KG1 (cell line): ENCODE measurements around the gene ABLIM2.

ENCODE experiments used
- DNase-seq: peaks from one replicate; lab custom pipeline; 2025; lab: John Stamatoyannopoulos, UW

Gene ABLIM2

DNA sequence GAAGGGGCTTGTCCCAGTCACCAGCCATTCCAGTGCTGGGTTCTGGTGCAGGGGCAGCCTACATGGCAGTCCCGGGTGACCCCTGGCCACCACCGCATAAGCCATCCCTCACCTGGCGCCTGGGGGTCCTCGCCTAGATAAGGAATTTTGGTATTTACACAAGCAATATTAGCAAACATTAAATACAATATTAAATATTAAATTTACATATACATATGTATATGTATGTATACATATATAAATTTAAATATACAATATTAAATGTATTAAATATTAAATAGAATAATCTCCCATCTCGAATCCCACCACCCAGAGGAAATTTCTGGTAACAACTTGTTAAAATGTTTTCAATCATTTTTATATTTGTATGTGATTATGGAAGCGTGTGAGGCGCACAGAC, 114.4 kb downstream of the ABLIM2 start:
- no peak for DNase-seq

DNA sequence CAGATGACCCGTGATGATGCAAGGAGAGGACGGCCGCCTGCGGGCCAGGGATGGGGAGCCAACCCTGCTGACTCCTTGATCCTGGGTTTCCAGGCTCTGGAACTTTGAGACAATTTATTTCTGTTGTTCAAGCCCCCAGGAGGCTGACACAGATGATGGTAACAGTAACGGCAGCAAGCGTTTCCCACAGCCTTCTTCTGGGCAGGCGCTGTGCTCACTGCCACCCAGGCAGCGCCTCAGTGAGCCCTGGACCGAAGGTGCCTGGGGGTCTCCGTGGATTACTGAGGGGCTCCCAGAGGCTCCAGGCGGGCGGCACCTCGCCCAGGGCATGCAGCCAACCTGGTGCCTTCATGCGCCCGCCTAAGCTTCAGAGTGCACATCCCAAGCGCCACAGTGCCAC, 115.0 kb downstream of the ABLIM2 start:
- DNase-seq: no peak

DNA sequence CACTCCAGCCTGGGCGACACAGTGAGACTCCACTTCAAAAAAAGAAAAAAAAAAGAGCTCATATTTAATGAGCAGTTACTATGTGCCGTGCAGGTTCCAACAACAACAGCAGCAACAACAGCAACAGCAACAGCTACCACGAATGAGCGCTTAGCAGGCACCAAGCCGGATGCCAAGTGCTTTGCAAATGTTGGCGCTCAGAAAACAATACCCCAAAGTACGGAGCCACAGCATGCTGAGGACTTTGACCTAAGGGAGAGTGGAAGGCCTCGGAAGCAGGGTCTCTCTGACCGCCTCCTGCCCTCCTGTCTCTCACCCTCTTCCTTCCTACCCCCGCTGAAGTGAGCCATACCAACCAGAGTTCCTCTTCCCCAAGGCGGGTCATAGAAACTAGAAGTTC, 116.7 kb downstream of the ABLIM2 start:
- no peak for DNase-seq

DNA sequence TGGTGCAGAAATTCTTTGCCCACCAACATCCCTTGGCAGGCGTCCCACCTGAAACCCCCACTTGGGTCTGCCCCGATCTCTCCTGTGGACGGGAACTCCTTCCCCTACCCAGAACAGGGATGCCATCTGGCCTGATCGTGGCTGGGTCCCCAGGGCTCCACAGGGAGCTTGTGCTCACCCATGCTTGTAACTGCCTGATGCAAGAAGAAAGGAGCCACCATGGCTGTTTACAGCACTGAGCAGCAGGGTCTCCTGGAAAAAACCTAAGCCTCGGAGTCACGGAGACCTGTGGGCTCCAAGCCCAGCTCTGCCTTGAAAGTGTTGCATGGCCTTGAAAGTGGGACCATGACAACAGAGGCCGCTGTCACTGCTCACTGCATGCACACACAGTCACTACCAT, 117.4 kb downstream of the ABLIM2 start:
- DNase-seq: no peak

DNA sequence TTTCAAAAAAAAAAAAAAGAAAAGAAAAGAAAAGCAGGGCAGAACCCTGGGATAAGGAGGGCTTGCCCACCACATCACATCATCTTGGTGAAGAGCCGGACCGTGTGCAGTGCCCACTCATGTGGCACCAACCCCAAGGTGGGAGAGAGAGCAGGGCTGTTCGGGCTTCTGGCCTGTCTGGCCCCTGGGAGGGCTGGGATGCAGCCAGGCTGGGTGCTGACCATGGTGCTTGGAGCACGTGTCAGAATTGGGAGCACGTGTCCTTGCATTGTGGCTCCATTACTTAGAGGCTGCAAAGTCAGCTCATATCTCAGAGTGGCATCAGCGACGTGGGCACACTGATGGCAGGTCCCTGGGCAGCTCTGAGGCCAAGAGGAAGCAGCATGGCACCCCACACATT, 118.0 kb downstream of the ABLIM2 start:
- no peak for DNase-seq

DNA sequence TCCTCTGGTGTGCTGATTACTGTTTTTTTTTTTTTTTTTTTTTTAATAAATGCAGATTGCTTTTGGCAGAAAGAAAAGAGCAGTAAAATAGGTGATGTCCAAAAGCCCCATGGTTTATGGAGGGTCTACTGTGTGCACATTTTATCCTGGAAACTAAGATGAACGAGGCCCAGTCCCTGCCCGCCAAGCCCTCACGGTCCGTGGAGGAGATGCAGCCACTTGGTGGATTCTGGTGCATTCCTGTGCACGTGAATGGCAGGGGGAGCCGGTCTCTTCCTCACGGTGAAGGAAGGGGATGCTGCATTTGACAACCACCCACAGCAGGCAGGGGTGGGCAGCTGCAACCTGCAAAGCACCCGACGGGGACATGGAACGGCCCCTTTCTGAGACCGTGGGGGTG, 118.8 kb downstream of the ABLIM2 start:
- DNase-seq: no peak

DNA sequence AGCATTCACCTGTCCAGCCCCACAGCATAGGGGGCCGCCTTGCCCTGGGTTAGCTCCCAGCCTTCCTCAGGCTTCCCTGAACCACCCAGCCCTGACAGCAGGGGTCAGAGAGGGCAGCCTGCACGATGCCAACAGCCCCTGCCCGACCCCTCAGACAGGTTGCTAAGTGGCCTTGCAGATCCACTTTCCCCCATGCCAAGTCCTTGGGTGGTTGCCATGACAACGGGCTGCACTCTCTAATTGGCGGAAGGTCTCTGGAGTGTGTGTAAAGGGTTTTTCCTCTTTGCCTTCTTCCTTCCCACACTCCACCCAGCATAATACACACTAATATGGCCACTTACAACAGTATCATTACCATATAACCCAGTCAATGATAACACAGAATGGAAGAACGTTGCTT, 119.3 kb downstream of the ABLIM2 start:
- DNase-seq: no peak

DNA sequence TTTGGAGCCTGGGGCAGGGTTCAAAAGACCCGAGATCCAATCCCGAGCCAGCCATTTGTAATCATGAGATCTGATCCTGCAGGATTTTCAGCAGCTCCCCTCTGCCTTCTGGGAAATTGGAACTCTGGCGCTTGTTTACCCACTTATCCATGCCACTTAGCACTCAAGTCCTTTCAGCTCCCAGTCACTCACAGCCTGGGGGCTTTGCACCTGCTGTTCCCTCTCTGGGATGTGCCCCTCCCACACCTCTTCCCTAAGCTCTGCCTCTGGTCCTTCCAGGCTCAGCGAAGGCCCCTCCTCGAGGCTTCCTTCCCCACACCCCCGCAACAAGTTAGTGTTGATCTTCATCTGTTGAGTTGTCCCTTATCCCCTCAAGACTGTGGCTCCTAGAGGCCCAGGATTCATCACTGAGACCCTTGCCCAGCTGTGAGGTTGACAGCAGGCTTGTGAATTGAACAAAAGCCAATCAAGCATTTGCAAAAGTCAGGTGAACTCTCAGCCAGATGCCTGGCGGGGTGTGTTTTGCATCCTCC, 119.8 kb downstream of the ABLIM2 start:
- no peak for DNase-seq

DNA sequence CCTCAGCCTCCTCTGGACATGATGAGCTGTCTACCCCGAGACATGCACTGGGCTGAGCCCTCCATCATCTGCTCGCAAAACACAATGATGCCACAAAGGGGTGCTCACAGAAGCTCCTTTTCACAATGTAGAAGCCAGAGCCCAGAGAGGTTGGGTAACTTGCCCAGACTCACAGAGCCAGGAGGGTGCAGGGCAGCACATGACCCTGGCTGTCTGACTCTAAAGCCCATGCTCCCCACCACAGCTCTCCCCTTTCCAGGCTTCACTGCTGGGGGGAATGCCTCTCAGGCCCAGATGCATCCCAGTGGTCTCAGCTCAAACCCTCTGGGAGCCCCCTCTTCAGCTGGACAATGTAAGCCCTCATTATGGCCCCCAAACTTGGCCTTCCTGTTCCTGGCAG, 120.5 kb downstream of the ABLIM2 start:
- DNase-seq: no peak

DNA sequence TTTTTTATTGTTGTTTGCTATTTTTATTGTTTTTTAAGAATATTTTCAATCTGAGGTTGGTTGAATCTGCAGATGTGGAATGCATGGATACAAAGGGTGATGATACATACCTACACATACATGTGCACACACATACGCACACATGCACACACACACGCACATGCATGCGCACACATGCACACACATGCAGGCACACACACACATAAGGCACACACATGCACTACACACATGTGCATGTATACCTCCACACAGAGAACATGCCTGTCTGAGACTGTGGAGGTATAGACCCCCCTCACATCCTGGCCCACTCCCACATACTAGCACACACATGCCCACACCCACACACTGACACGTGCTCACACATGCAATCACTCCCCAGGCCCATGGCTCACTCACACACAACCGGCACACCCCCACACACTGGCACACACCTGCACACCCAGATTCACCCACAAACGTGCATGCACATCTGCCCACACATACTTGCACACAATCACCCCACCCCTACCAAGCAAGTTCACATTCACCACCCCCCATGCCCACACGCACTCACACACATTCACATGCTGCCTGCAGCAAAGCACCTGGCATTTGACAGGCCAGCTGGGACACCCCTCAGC, 121.4 kb downstream of the ABLIM2 start:
- DNase-seq: no peak

DNA sequence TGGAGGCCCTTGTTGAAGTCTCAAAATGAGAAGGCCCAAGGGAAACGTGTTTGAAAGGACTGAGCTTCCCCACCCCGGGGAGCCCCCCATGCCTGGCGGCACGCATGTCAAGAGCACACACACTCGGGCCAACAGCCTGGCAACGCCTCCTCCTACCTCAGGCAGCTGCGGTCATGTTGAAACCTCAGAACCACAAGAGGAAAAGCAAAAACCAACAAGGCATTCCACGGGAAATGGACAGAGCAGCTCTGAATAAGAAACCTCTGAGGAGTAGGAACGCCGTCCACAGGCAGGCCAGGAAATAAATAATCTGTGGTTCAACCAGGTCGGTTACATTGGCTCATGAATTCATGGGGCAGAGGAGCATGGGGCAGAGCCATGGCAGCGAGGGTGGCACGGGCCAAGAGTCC, 123.2 kb downstream of the ABLIM2 start:
- no peak for DNase-seq

DNA sequence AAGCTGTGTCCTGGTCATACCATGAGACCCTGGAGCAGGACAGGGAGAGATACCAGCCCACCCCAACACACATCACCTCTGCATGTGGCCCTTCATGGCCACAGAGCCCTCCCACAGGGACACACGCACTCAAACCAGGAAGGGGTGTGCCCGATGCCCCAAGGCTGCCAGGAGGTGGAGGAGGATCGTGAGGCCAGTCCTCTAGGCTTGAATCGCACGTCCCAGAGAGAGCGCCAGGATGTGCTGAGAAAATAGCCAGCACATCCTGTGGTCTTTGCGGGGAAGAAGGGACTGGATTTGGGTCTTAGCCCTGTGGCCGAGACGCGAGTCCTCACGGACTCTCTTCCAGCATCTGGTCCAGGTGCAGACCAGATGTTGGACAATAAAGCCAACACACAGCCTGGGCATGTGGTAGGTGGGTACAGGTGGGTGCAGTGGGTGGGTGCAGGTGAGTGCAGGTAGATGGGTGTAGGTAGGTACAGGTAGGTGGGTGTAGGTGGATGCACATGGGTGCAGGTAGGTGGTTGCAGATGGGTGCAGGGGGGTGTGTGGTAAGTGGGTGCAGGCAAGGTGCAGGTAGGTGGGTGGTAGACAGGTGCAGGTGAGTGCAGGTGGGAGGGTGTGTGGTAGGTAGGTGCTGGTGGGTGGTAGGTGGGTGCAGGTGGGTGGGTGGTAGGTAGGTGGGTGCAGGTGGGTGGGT, 124.6 kb downstream of the ABLIM2 start:
- no peak for DNase-seq

DNA sequence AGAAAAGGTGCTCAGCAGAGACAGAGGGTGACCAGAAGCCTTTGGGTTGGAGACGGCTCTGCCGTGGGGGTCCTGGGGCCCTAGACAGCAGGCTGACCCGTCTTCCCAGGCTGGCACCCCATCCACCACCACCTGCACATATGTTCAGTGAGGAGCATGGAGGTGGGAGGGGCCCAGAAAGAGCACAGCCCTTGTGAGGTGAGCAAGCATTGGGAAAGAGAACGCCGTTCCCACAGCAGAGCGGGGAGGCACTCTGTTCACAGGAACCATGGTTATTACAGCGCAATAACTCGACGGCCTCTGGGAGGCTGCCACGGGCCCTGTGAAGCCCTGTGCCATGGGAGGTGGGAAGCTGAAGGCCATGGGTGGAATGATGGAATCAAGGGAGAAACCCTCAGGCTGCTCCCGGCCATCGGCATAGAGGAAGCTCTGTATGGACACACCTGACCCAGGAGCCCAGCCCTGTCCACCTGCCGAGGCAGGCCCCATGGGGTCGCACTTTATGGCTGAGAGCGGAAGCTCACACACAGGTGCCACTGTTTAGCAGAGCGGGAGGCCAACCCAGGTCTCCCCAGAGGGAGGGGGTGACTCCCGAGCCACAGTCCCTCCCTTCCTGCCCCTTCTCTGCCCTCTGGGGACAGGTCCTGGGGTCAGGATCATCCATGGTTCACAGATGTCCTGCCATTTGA, 125.4 kb downstream of the ABLIM2 start:
- DNase-seq: no peak

DNA sequence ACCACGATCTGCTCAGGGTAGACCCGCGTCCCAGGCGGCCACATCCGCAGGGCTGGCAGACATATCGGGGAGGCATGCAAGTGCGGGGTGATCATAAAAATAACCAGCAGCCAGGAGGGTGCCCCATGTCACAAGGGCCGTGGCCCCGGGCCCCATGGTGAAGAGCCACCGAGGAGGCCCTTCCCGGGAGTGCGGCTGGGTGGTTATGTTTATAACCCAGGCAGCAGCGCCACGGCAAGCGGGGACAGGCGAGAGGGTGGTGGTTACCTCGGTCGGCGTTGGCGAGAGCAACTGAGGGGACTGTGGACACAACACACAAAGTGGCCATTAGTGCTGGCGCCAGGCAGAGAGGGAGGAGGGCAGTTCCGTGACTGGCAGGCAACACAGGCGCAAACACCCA, 126.2 kb downstream of the ABLIM2 start:
- DNase-seq: no peak

DNA sequence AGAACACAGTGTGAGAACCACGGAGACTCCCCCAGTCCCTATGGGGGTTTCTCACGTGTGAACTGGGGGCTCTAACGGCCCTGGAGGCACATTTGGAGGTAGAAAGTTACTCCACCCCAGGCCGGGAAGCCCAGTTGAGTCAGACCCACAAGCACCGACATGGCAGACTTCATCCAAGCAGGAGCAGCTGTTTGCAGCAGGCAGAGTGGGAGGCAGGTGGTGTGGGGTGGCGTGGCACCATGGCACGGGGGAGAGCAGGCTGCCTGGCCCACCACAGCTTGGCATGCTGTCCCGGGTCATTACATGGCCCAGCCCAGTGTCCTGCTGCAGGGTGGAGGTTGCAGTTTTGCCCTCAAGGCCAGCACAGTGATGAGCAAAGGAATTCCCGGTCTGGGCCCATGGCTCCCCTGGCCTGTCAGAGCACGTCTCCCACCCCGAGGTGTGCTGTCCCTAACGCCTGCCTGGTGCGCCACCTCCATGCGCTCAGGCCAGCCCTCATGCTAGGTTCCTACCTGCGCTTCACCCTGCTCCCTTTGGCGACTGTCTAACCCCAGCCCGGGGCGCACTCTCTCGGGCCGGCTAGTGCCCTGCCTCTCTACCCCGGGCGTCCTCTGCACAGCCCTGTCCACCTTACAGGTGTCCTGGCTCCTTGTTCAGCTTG, 128.4 kb downstream of the ABLIM2 start:
- no peak for DNase-seq

DNA sequence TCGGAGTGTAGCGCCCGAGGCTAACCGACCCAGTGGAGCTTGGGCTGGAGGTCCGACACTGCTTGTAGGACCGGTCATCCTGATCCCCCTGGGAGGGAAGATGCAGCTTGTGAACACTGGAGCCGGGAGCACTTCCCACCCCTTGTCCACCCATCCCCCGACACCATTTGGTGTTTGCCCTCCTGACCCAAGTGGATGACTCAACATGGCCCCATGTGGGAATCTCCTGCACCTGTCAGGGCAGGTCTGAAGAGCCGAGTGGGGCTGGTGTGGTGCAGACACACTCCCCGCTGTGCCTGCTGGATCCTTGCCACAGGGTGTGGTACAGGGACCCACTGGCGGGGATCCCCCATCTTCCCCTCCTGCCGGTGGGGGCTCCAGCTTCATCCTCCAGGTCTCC, 128.9 kb downstream of the ABLIM2 start:
- DNase-seq: no peak

DNA sequence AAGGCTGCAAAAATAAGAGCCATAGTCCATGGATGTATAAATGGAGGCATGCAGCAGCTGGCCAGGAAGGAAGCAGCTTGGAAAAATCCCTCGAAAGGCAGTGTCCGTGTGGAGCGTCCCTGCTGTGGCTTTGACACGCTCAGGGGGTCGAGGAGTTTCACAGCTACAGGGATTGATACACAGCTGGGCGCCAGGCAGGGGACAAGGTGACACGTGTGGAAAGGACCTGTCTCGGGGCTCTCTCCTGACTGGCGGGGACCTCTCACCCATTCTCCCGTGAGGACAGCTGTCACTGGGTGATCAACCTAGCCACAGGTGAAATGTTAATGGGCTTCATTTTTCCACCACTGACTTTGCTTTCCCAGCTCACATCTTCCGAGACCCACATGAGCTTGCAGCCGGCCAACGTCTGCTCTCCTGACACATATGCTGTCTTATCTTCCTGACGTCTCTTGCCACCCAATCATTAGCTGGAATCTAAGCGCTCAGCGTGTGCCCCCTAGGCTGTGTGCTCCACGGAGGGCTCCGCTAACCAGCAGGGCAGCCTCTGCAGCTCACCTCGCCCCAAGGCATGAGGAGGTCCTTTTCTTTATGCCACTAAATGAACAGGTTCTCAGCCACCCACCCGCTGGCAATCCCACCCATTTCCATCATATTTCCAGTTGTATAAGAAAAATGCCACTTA, 129.6 kb downstream of the ABLIM2 start:
- no peak for DNase-seq

DNA sequence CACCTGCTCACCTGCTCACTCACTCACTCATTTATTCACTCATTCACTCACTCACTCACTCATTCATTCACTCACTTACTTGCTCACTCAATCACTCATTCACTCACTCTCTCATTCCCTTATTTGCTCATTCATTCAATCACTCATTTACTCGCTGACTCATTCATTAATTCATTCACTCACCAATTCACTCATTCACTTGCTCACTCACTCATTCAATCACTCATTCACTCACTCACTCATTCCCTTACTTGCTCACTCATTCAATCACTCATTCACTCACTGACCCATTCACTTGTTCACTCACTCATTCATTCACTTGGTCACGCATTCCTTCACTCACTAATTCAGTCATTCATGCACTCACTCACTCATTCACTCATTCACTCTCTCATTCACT, 130.2 kb downstream of the ABLIM2 start:
- DNase-seq: no peak

DNA sequence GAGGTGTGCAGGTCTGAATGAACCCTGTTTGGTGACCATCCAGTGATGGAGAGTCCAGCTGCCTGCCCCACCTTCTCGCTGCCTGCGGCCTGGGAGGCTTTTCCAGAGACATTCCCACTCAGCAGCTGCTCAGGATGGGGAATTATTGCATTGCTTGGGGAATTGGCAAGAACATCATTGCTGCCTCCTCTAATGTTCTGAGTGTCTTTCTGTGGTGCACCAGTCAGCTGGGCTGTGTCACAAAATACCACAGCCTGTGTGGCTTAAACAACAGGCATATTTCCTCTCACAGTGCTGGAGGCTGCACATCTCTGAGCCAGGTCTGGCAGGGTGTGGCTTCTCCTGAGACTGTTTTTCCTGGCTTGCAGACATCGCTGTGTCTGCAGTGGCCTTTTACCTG, 132.2 kb downstream of the ABLIM2 start:
- no peak for DNase-seq

DNA sequence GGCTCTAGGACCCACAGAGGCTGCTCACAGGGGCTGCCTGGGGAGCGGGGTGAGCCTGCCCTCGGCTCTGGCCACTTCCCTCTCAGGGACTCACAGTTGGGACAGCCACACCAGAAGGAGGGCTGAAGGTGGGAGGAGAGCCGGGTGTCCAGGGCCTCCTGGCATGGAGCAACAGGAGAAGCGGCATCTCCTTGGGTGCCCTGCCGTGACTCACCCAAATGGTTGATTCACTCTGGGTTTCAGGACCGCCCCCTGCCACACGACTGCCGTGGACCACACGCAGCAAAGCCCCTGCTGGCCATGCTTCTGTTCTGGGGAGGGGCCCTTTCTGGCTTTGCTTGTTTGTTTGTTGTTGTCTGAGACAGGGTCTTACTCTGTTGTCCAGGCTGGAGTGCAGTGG, 132.9 kb downstream of the ABLIM2 start:
- no peak for DNase-seq

DNA sequence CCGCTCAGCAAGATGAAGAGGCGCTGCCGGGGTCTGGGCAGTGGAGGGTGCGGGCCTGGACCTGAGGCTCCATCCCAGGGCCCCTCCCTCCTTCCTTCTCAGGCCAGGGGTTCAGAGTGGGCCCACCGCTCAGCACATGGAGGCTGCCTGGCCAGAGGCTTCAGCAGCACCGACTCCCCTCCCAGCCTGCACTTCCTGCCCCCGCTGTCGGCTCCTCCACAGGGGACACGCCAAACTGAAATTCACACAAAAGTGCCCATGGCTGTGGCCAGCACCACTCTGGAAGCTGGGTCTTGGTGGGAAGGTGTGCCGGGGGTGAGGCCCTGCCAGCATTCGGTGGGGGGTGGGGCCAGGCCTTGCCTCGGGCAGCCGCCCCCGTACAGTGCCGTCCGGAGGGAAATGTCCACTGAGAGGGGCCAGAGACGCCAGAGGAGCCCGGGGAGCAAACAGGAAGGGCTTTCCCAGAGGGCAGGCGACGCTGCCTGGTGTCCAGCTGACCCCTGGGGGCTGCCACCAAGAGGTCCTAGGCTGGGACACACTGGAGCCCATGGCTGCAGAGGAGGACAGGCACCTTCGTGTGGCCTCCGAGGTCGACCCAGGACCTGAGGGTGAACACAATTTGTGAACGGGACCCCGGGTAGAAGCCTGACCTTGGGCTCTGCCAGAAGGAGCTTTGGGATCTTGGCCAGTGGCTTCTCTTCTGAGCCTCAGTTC, 134.4 kb downstream of the ABLIM2 start:
- no peak for DNase-seq

DNA sequence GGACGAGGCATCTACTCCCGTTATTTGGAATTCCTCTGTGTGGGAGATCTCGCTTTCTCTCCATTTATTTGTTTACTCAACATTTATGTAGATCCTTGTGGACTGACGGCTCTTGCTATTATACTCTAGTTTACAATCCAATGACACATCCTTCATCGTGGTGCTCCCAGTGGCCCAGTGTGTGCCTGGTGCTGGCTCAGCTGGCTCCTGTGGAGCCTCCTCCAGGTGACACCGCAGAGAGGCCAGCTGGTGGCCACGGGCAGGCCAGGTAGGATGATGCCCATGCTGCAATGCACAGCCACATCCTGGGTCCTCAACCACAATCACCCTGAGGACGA, 134.9 kb downstream of the ABLIM2 start:
- no peak for DNase-seq
